ENCODE measurements around the gene MEI4.

Gene MEI4

DNA sequence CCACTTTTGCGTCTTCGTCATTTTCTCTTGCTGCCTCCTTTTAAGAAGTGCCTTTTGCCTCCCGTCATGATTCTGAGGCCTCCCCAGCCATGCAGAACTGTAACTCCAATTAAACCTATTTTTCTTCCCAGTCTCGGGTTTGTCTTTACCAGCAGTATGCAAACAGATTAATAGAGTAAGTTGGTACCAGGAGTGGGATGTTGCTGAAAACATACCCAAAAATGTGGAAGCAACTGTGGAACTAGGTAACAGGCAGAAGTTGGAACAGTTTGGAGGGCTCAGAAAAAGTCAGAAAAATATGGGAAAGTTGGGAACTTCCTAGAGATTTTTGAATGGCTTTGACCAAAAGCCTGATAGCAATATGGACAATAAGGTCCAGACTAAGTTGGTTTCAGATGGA is 309.2 kb downstream of the MEI4 start:
- no peak for DNase-seq (ENCODE audit: low read depth in 2 of 2)

DNA sequence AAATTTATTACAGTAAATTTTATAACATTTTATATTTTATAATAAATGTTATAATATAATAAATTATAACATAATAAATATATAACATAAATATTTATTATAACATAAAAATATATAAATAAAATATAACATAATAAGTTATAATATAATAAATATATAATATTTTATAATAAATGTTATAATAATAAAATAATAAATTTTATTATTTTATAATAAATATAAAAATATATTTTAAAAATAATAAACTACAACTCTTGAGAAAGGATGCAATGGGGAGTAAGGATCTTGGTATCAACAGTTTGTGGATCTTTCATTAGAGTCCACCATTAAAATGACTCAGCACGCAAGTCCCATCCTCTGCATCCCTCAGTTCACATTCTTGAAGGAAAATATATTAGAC is 312.6 kb downstream of the MEI4 start:
- no peak for DNase-seq (ENCODE audit: low read depth in 2 of 2)

GRCh38 chr6:77972334-77972733 is 319.5 kb downstream of the MEI4 start:
- no peak for DNase-seq (ENCODE audit: low read depth in 2 of 2)

All from stimulated activated CD8-positive, alpha-beta memory T cell treated with anti-CD3 and anti-CD28 coated beads, Interleukin-2, amount 100 ng/mL, for 1 hour (primary cell).